Measurements from ENCODE around the gene DLGAP1. TPM values are rescaled to one million over a fixed set of nuclear protein-coding genes. Genes with fewer than 3 reads are reported as not detected.

The DLGAP1 gene
- total RNA-seq, 1 experiment from 2014 or later, result 0.39 TPM

- Histone ChIP-seq H3K36me3 (ENCODE audit: control insufficient read depth in 1 of 2, insufficient read depth in 2 of 2, low read length in 2 of 2) (no peaks in the 10 kb centered on the region), H4K20me1 (ENCODE audit: insufficient read depth) (no peaks in the 10 kb centered on the region), H3K27me3 (ENCODE audit: insufficient read depth, low read length) (no peaks in the 10 kb centered on the region), H3K9me3 (ENCODE audit: control insufficient read depth in 1 of 2, insufficient read depth in 1 of 2, low read depth in 1 of 2, low read length in 2 of 2) (no peaks in the 10 kb centered on the region), H3K4me2 (ENCODE audit: low read length) (no peak overlapping the region), H3K27ac (ENCODE audit: low read depth, low read length) (no peak overlapping the region), H3K9me2 (ENCODE audit: insufficient read depth) (no peaks in the 10 kb centered on the region), H3K4me1 (ENCODE audit: control insufficient read depth in 1 of 2, insufficient read depth in 2 of 2, low read length in 2 of 2) (peaks cover 0 to 14% of the 10 kb centered on the region in 2 experiments; a peak in 2 of 4 replicates), H2AFZ (ENCODE audit: low read depth, low read length, poor library complexity, severe bottlenecking) (no peak overlapping the region), H3K79me2 (ENCODE audit: insufficient read depth, low read length) (no peaks in the 10 kb centered on the region), H3K9ac (ENCODE audit: low read length) (no peak overlapping the region), H3K4me3 (replicated peaks in 1 of 2; ENCODE audit: low read depth in 1 of 2, low read length in 2 of 2) (no peak overlapping the region)
- ATAC-seq, result no peak
- no peak for DNase-seq (ENCODE audit: low read depth, low spot score)
- ChIA-PET POLR2A (interaction anchor here (0.7 kb wide), 1 partner anchor 132 kb away, joined by 3 read pairs; no protein-coding TSS in a partner anchor), CTCF (no interaction called here), RAD21 (ENCODE audit: low non-redundant PET in 1 of 2, low total read pairs in 2 of 2, uncharacterized antibody in 2 of 2, unreplicated experiment in 2 of 2) (no interaction called here)
- no TSS peak for BruUV-seq (replicated peaks)
- intact Hi-C loops (cut with micrococcal nuclease), result loop anchor here (5.0 kb wide), 1 partner anchor 70 kb away; no protein-coding TSS in a partner anchor
- TF ChIP-seq ATF3 (IDR thresholded peaks at IDR 0.05), result no peak
- no peak for TF ChIP-seq FOSL1 (IDR thresholded peaks at IDR 0.05; ENCODE audit: low read depth)
- no peak for TF ChIP-seq ELF1 (IDR thresholded peaks at IDR 0.05; ENCODE audit: borderline replicate concordance, low read depth)
- no peak for TF ChIP-seq ZBTB33 (IDR thresholded peaks at IDR 0.05; ENCODE audit: extremely low read depth, insufficient replicate concordance, low read length)
- TF ChIP-seq TCF7L2 (IDR thresholded peaks at IDR 0.05; ENCODE audit: borderline replicate concordance, extremely low read depth, insufficient read depth, insufficient read length), result no peak
- no peak for TF ChIP-seq CBX3 (IDR thresholded peaks at IDR 0.05; ENCODE audit: low read depth)
- TF ChIP-seq POLR2AphosphoS5 (IDR thresholded peaks at IDR 0.05; ENCODE audit: low read depth, low read length), result no peak
- TF ChIP-seq SP1 (IDR thresholded peaks at IDR 0.05; ENCODE audit: low read depth), result no peak
- TF ChIP-seq JUND (IDR thresholded peaks at IDR 0.05), result no peak
Measured at GRCh38 chr18:3491981-3492555, 963.0 kb downstream of the DLGAP1 start.

Data from HCT116 (cell line).